ENCODE data around the gene LRRC18. TPM values are rescaled to one million over a fixed set of nuclear protein-coding genes. Genes with fewer than 3 reads are reported as not detected.

The LRRC18 gene
- total RNA-seq, 1 experiment from 2014 or later = not detected

DNA sequence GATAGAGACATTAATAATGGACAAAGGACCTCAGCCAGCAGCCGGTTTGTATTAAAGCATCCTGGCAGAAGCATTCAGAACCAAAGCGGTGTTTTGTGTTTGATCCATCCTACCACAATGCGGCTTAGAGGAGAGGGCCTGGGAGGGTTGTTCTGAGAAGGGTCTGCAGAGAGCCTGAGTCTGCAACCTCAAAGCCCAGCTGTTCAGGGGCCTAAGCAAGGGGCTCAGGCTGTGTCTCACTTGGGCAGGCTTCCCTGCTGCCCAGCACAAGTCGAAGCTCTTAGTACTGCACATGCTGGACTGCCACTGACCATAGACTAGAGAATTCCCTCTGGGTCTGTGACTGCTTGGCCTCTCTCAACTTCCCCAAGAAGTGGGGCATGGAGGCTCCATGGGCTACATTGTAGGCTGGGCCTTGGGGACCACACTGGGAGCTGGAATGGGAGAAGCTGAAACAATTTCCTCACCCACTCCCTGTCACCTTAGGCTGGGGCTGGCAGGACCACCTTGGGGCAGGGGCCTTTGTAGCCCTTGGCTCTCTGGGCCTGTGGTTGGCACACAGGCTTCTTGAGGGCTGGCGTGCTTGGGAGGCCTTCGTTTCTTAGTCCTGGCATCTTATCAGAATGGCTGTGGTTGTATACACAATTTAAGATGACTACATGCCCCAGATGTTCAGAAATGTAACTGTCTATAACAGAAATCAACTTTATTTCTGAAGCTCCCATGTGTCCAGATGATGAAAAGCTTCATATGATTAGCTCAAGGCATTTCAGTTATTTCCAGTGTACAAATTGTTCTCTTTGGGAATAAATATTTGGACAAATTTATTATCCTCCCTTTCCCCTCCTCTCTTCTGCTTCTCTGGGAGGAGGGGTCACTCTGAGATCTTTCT is 44.5 kb downstream of the LRRC18 start:
- Histone ChIP-seq H4K20me1 (ENCODE audit: insufficient read depth) (no peaks in the 10 kb centered on the region; the same call in 1 of the 2 replicates), H3K4me3 (no peak overlapping the region), H3K79me2 (ENCODE audit: low read depth) (no peaks in the 10 kb centered on the region), H3K4me2 (no peak overlapping the region), H3K27ac (no peak overlapping the region), H2AFZ (no peak overlapping the region), H3F3A (ENCODE audit: insufficient read depth, low read depth) (no peaks in the 10 kb centered on the region), H3K36me3 (ENCODE audit: low read depth) (no peaks in the 10 kb centered on the region), H3K9me3 (ENCODE audit: insufficient read depth, low read depth) (no peaks in the 10 kb centered on the region), H3K27me3 (ENCODE audit: insufficient read depth, low read depth) (peaks cover 16% of the 10 kb centered on the region), H3K9me2 (ENCODE audit: insufficient read depth) (no peaks in the 10 kb centered on the region), H3K4me1 (replicated peaks; ENCODE audit: insufficient read depth) (no peaks in the 10 kb centered on the region)
- intact Hi-C loops (cut with micrococcal nuclease; ENCODE audit: unreplicated experiment) = no loop called here
- DNase-seq = no peak
- BruUV-seq (replicated peaks) = no TSS peak
- TF ChIP-seq, protein P1, sequence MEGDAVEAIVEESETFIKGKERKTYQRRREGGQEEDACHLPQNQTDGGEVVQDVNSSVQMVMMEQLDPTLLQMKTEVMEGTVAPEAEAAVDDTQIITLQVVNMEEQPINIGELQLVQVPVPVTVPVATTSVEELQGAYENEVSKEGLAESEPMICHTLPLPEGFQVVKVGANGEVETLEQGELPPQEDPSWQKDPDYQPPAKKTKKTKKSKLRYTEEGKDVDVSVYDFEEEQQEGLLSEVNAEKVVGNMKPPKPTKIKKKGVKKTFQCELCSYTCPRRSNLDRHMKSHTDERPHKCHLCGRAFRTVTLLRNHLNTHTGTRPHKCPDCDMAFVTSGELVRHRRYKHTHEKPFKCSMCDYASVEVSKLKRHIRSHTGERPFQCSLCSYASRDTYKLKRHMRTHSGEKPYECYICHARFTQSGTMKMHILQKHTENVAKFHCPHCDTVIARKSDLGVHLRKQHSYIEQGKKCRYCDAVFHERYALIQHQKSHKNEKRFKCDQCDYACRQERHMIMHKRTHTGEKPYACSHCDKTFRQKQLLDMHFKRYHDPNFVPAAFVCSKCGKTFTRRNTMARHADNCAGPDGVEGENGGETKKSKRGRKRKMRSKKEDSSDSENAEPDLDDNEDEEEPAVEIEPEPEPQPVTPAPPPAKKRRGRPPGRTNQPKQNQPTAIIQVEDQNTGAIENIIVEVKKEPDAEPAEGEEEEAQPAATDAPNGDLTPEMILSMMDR (conservative IDR thresholded peaks at IDR 0.05) = no peak
- no peak for TF ChIP-seq EZH2 (IDR thresholded peaks at IDR 0.05; ENCODE audit: low read depth)
- POLR2A ChIA-PET (ENCODE audit: unreplicated experiment) = no interaction called here
- CTCF ChIA-PET = no interaction called here

DNA sequence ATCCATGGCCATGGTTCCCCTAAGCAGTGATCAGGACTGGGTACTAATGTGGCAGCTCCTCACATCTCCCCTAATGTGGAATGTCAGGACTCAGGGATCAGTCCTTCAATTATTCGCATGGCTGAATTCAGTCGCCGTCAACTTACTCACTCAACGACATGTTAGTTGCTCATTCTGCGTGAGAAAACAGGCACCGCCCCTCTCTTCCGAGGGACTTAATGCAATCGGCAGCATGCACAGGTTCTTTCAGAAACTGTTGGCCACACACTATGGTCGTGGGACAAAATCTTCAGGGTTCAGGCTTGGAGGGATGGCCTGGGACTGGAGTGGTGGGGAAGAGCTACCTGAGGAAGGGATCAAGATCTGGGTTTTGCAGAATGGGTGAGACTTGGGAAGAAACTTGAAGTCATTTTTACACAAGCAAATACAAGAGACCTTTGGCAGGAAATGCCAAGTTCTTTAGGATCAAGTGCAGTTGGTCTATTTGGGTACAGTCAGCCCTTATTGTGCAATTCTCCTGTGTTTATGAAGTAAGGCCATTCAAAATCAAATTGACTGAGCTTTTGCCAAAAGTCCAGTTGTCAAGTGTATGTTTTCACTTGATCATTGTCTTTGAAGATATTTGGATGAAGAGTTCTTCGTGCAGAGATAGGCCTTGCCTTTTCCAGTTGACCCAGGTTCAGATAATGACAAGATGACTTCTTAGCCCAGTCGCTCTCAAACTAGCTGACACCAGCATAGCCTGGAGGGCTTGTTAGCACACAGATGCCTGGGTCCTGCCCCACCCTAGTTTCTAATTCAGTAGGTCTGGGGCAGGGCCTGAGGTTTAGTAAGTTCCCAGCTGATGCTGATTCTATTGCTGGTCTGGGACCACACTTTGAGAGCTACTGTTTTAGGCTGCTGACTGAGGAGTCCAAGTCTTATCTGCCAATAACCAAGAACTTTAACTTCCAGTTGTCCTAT is 48.5 kb downstream of the LRRC18 start:
- peaks cover 24% of the 10 kb centered on the region; the same call in 1 of the 2 replicates for H3K27me3 ChIP-seq (ENCODE audit: insufficient read depth, low read depth)
- no TSS peak for BruUV-seq (replicated peaks)
- intact Hi-C loops (cut with micrococcal nuclease; ENCODE audit: unreplicated experiment) = no loop called here
- no peaks in the 10 kb centered on the region for H3K9me3 ChIP-seq (ENCODE audit: insufficient read depth, low read depth)
- no peak for TF ChIP-seq EZH2 (IDR thresholded peaks at IDR 0.05; ENCODE audit: low read depth)
- TF ChIP-seq, protein P1 (conservative IDR thresholded peaks at IDR 0.05) = no peak
- H3K79me2 ChIP-seq (ENCODE audit: low read depth) = no peaks in the 10 kb centered on the region
- H3F3A ChIP-seq (ENCODE audit: insufficient read depth, low read depth) = no peaks in the 10 kb centered on the region
- no peaks in the 10 kb centered on the region for H4K20me1 ChIP-seq (ENCODE audit: insufficient read depth)
- H3K4me2 ChIP-seq = no peak overlapping the region
- no peak overlapping the region for H3K27ac ChIP-seq
- no peaks in the 10 kb centered on the region for H3K4me1 ChIP-seq (replicated peaks; ENCODE audit: insufficient read depth)
- no peaks in the 10 kb centered on the region for H3K36me3 ChIP-seq (ENCODE audit: low read depth)
- no peak overlapping the region for H3K4me3 ChIP-seq
- no peak for DNase-seq
- no peak overlapping the region for H2AFZ ChIP-seq
- ChIA-PET CTCF (no interaction called here), POLR2A (ENCODE audit: unreplicated experiment) (no interaction called here)
- no peaks in the 10 kb centered on the region for H3K9me2 ChIP-seq (ENCODE audit: insufficient read depth)

DNA sequence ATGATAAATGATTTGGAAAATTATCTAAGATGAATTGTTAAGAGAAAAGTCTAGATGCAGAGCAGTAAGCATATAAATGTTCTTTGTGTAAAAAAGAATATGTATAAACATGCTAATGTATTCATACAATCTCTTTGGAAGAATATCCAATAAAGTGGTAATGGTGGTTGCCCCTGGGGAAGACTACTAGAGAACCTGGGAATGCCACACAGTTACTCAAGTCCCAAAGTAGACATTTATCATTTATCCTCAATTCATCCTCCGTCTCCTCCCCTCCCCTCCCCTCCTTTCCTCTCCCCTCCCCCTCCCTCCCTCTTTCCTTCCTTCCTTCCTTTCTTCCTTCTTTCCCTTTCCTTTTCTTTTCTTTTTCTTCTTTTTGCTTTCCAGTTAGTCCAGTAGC is 51.7 kb downstream of the LRRC18 start:
- TF ChIP-seq EZH2 (IDR thresholded peaks at IDR 0.05; ENCODE audit: low read depth) = no peak
- TF ChIP-seq, protein P1 (conservative IDR thresholded peaks at IDR 0.05) = no peak
- no peaks in the 10 kb centered on the region for H3K9me2 ChIP-seq (ENCODE audit: insufficient read depth)
- H3K36me3 ChIP-seq (ENCODE audit: low read depth) = no peaks in the 10 kb centered on the region
- ChIA-PET POLR2A (ENCODE audit: unreplicated experiment) (no interaction called here), CTCF (no interaction called here)
- no peaks in the 10 kb centered on the region for H3K9me3 ChIP-seq (ENCODE audit: insufficient read depth, low read depth)
- intact Hi-C loops (cut with micrococcal nuclease; ENCODE audit: unreplicated experiment) = no loop called here
- DNase-seq = no peak
- no peak overlapping the region for H2AFZ ChIP-seq
- no peak overlapping the region for H3K27ac ChIP-seq
- BruUV-seq (replicated peaks) = no TSS peak
- no peaks in the 10 kb centered on the region for H4K20me1 ChIP-seq (ENCODE audit: insufficient read depth)
- H3K4me3 ChIP-seq = no peak overlapping the region
- H3K4me1 ChIP-seq (replicated peaks; ENCODE audit: insufficient read depth) = no peaks in the 10 kb centered on the region
- peaks cover 32% of the 10 kb centered on the region; the same call in 1 of the 2 replicates for H3K27me3 ChIP-seq (ENCODE audit: insufficient read depth, low read depth)
- H3F3A ChIP-seq (ENCODE audit: insufficient read depth, low read depth) = no peaks in the 10 kb centered on the region
- H3K79me2 ChIP-seq (ENCODE audit: low read depth) = no peaks in the 10 kb centered on the region
- no peak overlapping the region for H3K4me2 ChIP-seq
